ENCODE measurements around the gene FAM162A. TPM values are rescaled to one million over a fixed set of nuclear protein-coding genes. Genes with fewer than 3 reads are reported as not detected.

The FAM162A gene
- total and polyA plus RNA-seq, 11 donors, result 46.7 to 269 (median 109) TPM

DNA sequence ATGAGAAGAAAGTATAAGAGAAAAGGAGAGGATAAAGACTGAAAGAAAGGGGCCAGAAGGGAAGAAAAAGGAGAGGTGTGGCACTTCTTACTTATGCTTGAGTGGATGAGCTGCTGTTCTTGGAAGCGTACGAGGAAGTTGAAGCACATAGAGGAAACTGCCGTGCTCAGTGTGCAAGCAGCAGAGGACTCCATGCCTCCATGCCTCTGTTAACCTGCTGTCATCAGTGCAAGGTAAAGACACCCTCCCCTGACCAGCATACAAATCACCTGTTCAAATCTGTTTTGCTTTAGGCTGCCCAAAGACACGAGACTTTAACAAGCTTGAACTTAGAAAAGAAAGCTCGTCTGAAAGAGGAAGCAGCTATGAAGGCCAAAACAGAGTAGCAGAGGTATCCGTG lies 25.5 kb downstream of the FAM162A start:
- DNase-seq (no peak), ATAC-seq (no peak)
- Histone ChIP-seq H3K9me3 (no peaks in the 10 kb centered on the region), H3K27ac (peak overlapping the region in 1 of 12 donors; percentile 83), H3K4me1 (peaks cover 0 to 19% (median 6%) of the 10 kb centered on the region in 12 donors), H3K27me3 (no peaks in the 10 kb centered on the region), H3K4me3 (peak overlapping the region in 1 of 12 donors; percentile 32), H3K36me3 (peaks cover 0 to 94% (median 72%) of the 10 kb centered on the region in 9 donors)
- intact Hi-C loops (cut with DNase I), result no loop called here
- 71 to 82% (median 81%) methylated on average over 6 of the region's 6 CpGs for WGBS, 4 donors
- no peak for TF ChIP-seq POLR2A (IDR thresholded peaks at IDR 0.05)
- TF ChIP-seq, protein P1, sequence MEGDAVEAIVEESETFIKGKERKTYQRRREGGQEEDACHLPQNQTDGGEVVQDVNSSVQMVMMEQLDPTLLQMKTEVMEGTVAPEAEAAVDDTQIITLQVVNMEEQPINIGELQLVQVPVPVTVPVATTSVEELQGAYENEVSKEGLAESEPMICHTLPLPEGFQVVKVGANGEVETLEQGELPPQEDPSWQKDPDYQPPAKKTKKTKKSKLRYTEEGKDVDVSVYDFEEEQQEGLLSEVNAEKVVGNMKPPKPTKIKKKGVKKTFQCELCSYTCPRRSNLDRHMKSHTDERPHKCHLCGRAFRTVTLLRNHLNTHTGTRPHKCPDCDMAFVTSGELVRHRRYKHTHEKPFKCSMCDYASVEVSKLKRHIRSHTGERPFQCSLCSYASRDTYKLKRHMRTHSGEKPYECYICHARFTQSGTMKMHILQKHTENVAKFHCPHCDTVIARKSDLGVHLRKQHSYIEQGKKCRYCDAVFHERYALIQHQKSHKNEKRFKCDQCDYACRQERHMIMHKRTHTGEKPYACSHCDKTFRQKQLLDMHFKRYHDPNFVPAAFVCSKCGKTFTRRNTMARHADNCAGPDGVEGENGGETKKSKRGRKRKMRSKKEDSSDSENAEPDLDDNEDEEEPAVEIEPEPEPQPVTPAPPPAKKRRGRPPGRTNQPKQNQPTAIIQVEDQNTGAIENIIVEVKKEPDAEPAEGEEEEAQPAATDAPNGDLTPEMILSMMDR (IDR thresholded peaks at IDR 0.05), result no peak

DNA sequence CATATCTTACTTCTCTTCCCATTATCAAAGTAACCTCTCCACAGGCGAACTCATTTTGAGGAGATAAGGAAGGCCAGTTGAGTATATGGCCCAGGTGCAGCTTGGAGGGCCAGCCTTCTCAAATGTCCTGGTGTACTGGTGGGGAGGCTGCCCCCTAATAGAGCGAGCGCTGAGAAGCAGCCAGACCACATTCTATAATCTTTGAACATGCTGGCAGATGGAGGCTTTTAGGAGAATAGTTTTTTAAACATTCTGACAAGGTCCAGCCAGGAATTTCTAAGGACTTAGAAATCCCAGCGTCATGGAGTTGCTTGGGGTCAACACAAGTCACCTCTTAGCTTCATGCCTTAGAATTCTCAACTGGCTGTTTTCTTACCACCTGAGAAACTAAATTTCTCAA lies 26.1 kb downstream of the FAM162A start:
- no peak for TF ChIP-seq POLR2A (IDR thresholded peaks at IDR 0.05)
- TF ChIP-seq, protein P1 (IDR thresholded peaks at IDR 0.05), result no peak
- H3K27ac ChIP-seq, result peak overlapping the region in 1 of 12 donors; percentile 83

DNA sequence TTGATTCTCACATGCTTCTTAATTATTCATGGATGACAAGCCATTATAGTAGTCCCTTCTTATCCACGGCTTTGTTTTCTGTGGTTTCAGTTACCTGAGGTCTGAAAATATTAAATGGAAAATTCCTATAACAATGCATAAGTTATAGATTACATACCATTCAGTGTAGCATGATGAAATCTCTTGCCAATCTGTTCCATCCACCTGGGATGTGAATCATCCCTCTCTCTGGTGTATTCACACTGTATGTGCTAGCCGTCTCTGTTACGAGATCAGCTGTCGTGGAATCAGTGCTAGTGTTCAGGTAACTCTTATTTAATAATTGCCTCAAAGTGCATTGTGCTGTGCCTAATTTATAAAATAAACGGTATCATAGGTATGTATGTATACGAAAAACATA lies 26.7 kb downstream of the FAM162A start:
- intact Hi-C loops (cut with DNase I), result loop anchor here in 1 of 10 donors (10.0 kb wide), 1 partner anchor 274 kb away; the partner anchor contains the start of gene PARP14
- H3K4me3 ChIP-seq, result no peak overlapping the region
- 90 to 92% (median 91%) methylated on average over 6 of the region's 6 CpGs for WGBS, 4 donors
- peaks cover 0 to 85% (median 64%) of the 10 kb centered on the region in 9 donors for H3K36me3 ChIP-seq
- H3K27ac ChIP-seq, result no peak overlapping the region
- ATAC-seq (no peak), DNase-seq (no peak)
- H3K9me3 ChIP-seq, result no peaks in the 10 kb centered on the region
- H3K27me3 ChIP-seq, result no peaks in the 10 kb centered on the region
- peaks cover 0 to 27% (median 16%) of the 10 kb centered on the region in 12 donors for H3K4me1 ChIP-seq
- TF ChIP-seq, protein P1 (IDR thresholded peaks at IDR 0.05), result no peak
- no peak for TF ChIP-seq POLR2A (IDR thresholded peaks at IDR 0.05)

More for the DNA sequence above, 26.1 kb downstream of the FAM162A start:
- 78 to 87% (median 85%) methylated on average over 4 of the region's 4 CpGs for WGBS, 4 donors
- no peak for DNase-seq
- H3K9me3 ChIP-seq, result no peaks in the 10 kb centered on the region
- intact Hi-C loops (cut with DNase I), result loop anchor here in 1 of 10 donors (10.0 kb wide), 1 partner anchor 275 kb away; the partner anchor contains the start of gene PARP14
- H3K4me1 ChIP-seq, result peaks cover 0 to 23% (median 12%) of the 10 kb centered on the region in 12 donors
- peak overlapping the region in 1 of 12 donors; percentile 32 for H3K4me3 ChIP-seq
- H3K36me3 ChIP-seq, result peaks cover 0 to 90% (median 67%) of the 10 kb centered on the region in 9 donors
- no peaks in the 10 kb centered on the region for H3K27me3 ChIP-seq
- no peak for ATAC-seq

DNA sequence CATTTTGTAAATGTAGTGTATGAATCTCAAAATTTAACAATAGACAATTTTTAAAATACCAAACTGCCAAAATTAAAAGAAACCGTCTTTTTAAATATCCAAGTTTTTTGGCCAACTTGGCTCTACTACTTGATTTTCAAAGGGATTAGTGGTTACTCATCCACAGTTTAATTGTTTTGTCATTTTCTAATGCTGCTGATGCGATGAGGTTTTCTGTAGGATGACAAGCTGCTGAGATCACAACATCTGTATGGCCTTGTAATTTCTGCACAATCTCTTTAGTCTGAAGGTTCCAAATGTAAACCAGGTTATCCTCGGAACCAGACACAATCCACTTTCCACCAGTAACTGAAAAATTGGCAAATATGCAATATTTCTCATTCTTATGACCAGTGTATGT lies 30.4 kb downstream of the FAM162A start:
- intact Hi-C loops (cut with DNase I), result loop anchor here in 1 of 10 donors (10.0 kb wide), 1 partner anchor 270 kb away; the partner anchor contains the start of gene PARP14
- no peak overlapping the region for H3K27ac ChIP-seq
- WGBS, 4 donors, result 84 to 94% (median 93%) methylated on average over 3 of the region's 3 CpGs

More for the DNA sequence above, 30.4 kb downstream of the FAM162A start:
- Histone ChIP-seq H3K27me3 (no peaks in the 10 kb centered on the region), H3K9me3 (no peaks in the 10 kb centered on the region), H3K36me3 (peaks cover 0 to 51% (median 34%) of the 10 kb centered on the region in 9 donors), H3K4me3 (no peak overlapping the region), H3K4me1 (peaks cover 0 to 35% (median 22%) of the 10 kb centered on the region in 12 donors)
- ATAC-seq (no peak), DNase-seq (no peak)
- TF ChIP-seq, protein P1 (IDR thresholded peaks at IDR 0.05), result no peak
- TF ChIP-seq POLR2A (IDR thresholded peaks at IDR 0.05), result no peak

Data from heart left ventricle (tissue), 16 donors.